ENCODE results near the gene AOX1. TPM values are rescaled to one million over a fixed set of nuclear protein-coding genes. Genes with fewer than 3 reads are reported as not detected.

The AOX1 gene
- total and polyA plus RNA-seq, 9 of the 15 experiments (the other 6 are each of a cell fraction or from before 2014, with no cell fraction given), result 0.10 to 0.55 (median 0.20) TPM; not detected in 6

- TF ChIP-seq CBX3 (IDR thresholded peaks at IDR 0.05; ENCODE audit: borderline replicate concordance in 1 of 2, low read length in 2 of 2) (peak in 1 of 2 experiments; percentile 77; a peak in 1 of 3 replicates), CCAR2 (IDR thresholded peaks at IDR 0.05; ENCODE audit: low read depth, low read length) (no peak), ZNF695 (CRISPR knock-in tag; IDR thresholded peaks at IDR 0.05) (no peak), FOS (IDR thresholded peaks at IDR 0.05; ENCODE audit: extremely low read depth, insufficient read length) (no peak), NFE2 (IDR thresholded peaks at IDR 0.05; ENCODE audit: low read depth) (peak; percentile 62), MLLT1 (IDR thresholded peaks at IDR 0.05) (no peak), DPF2 (IDR thresholded peaks at IDR 0.05) (peak; percentile 53; the same call in 1 of the 2 replicates), HNRNPUL1 (IDR thresholded peaks at IDR 0.05; ENCODE audit: low read length) (no peak), SNAPC5 (CRISPR knock-in tag; IDR thresholded peaks at IDR 0.05) (no peak), POLR2H (tag; IDR thresholded peaks at IDR 0.05; ENCODE audit: low read depth) (peak; percentile 44; the same call in 1 of the 2 replicates), FOXK2 (conservative IDR thresholded peaks at IDR 0.05 in 1 of 2, IDR thresholded peaks at IDR 0.05 in 1 of 2; ENCODE audit: low read depth in 2 of 2) (no peak), ZNF76 (CRISPR knock-in tag; IDR thresholded peaks at IDR 0.05; ENCODE audit: borderline replicate concordance) (no peak), ZNF146 (CRISPR knock-in tag; IDR thresholded peaks at IDR 0.05; ENCODE audit: unreplicated experiment) (no peak), SETDB1 (IDR thresholded peaks at IDR 0.05; ENCODE audit: low read length) (no peak), ZNF583 (CRISPR knock-in tag; IDR thresholded peaks at IDR 0.05) (no peak), SMAD1 (IDR thresholded peaks at IDR 0.05; ENCODE audit: low read depth, low read length, partially characterized antibody) (no peak)
Observed at GRCh38 chr2:200713003-200713703, 127.3 kb downstream of the AOX1 start (continued).

All from K562 (cell line).